ENCODE results near the gene TRAK2. TPM values are rescaled to one million over a fixed set of nuclear protein-coding genes. Genes with fewer than 3 reads are reported as not detected.

Gene TRAK2
- total and polyA plus RNA-seq, 2 of the 13 experiments (the other 11 are each of a cell fraction or from before 2014, with no cell fraction given), result 7.7 to 21.0 TPM

GRCh38 chr2:201451292-201452057 is at the start of gene TRAK2, which contains the start of gene STRADB (continued):
- no peak; the same call in 1 of the 2 replicates for TF ChIP-seq AHDC1 (CRISPR knock-in tag; IDR thresholded peaks at IDR 0.05; ENCODE audit: borderline replicate concordance)
- peak; percentile 49; the same call in 1 of the 2 replicates for TF ChIP-seq FOXP4 (CRISPR knock-in tag; IDR thresholded peaks at IDR 0.05)
- peak; percentile 89; the same call in 1 of the 2 replicates for TF ChIP-seq ZZZ3 (CRISPR knock-in tag; IDR thresholded peaks at IDR 0.05; ENCODE audit: borderline replicate concordance)
- TF ChIP-seq, protein P1, sequence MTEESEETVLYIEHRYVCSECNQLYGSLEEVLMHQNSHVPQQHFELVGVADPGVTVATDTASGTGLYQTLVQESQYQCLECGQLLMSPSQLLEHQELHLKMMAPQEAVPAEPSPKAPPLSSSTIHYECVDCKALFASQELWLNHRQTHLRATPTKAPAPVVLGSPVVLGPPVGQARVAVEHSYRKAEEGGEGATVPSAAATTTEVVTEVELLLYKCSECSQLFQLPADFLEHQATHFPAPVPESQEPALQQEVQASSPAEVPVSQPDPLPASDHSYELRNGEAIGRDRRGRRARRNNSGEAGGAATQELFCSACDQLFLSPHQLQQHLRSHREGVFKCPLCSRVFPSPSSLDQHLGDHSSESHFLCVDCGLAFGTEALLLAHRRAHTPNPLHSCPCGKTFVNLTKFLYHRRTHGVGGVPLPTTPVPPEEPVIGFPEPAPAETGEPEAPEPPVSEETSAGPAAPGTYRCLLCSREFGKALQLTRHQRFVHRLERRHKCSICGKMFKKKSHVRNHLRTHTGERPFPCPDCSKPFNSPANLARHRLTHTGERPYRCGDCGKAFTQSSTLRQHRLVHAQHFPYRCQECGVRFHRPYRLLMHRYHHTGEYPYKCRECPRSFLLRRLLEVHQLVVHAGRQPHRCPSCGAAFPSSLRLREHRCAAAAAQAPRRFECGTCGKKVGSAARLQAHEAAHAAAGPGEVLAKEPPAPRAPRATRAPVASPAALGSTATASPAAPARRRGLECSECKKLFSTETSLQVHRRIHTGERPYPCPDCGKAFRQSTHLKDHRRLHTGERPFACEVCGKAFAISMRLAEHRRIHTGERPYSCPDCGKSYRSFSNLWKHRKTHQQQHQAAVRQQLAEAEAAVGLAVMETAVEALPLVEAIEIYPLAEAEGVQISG (CRISPR knock-in tag; IDR thresholded peaks at IDR 0.05), result peak; percentile 95
- no peak for TF ChIP-seq ZNF737 (CRISPR knock-in tag; IDR thresholded peaks at IDR 0.05; ENCODE audit: borderline replicate concordance)
- TF ChIP-seq ZBTB33 (CRISPR knock-in tag; IDR thresholded peaks at IDR 0.05), result no peak; the same call in 1 of the 2 replicates
- TF ChIP-seq THYN1 (CRISPR knock-in tag; IDR thresholded peaks at IDR 0.05; ENCODE audit: borderline replicate concordance, low read depth), result no peak
- peak; percentile 96; the same call in 1 of the 2 replicates for TF ChIP-seq NCOA1 (CRISPR knock-in tag; IDR thresholded peaks at IDR 0.05)
- TF ChIP-seq, protein P2, sequence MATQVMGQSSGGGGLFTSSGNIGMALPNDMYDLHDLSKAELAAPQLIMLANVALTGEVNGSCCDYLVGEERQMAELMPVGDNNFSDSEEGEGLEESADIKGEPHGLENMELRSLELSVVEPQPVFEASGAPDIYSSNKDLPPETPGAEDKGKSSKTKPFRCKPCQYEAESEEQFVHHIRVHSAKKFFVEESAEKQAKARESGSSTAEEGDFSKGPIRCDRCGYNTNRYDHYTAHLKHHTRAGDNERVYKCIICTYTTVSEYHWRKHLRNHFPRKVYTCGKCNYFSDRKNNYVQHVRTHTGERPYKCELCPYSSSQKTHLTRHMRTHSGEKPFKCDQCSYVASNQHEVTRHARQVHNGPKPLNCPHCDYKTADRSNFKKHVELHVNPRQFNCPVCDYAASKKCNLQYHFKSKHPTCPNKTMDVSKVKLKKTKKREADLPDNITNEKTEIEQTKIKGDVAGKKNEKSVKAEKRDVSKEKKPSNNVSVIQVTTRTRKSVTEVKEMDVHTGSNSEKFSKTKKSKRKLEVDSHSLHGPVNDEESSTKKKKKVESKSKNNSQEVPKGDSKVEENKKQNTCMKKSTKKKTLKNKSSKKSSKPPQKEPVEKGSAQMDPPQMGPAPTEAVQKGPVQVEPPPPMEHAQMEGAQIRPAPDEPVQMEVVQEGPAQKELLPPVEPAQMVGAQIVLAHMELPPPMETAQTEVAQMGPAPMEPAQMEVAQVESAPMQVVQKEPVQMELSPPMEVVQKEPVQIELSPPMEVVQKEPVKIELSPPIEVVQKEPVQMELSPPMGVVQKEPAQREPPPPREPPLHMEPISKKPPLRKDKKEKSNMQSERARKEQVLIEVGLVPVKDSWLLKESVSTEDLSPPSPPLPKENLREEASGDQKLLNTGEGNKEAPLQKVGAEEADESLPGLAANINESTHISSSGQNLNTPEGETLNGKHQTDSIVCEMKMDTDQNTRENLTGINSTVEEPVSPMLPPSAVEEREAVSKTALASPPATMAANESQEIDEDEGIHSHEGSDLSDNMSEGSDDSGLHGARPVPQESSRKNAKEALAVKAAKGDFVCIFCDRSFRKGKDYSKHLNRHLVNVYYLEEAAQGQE (IDR thresholded peaks at IDR 0.05; ENCODE audit: borderline replicate concordance in 1 of 2, low read depth in 1 of 2, low read length in 2 of 2), result peak in 1 of 2 experiments; percentile 33; a peak in 1 of 4 replicates

Data from HepG2 (cell line).